ENCODE measurements around the gene ORMDL3. TPM values are rescaled to one million over a fixed set of nuclear protein-coding genes. Genes with fewer than 3 reads are reported as not detected.

The ORMDL3 gene
- polyA plus RNA-seq, 2 of the 4 experiments (the other 2 are of a cell fraction): 26.9 to 52.1 TPM

- TF ChIP-seq MAFK (IDR thresholded peaks at IDR 0.05; ENCODE audit: partially characterized antibody) (no peak), HOXB13 (CRISPR knock-in tag; IDR thresholded peaks at IDR 0.05; ENCODE audit: low read depth) (no peak), HOXB5 (CRISPR knock-in tag; IDR thresholded peaks at IDR 0.05) (no peak)
Measured at GRCh38 chr17:39960524-39961041, 33.2 kb upstream of the ORMDL3 start (continued).

GRCh38 chr17:39955726-39956225, 28.4 kb upstream of the ORMDL3 start:
- ATAC-seq (no peak), DNase-seq (ENCODE audit: low read depth in 1 of 2, low spot score in 1 of 2) (no peak), FAIRE-seq (no peak)
- ChIA-PET CTCF (interaction anchor here (0.8 to 13.9 kb wide), 5 partner anchors 15 to 332 kb away, joined by 3 to 405 read pairs (median 5); partner anchors contain the start of gene PSMD3), POLR2A (interaction anchor here (0.8 kb wide), 1 partner anchor 25 kb away, joined by 3 read pairs; the partner anchor contains the start of gene PSMD3)
- no peak overlapping the region for H3K27ac ChIP-seq
- no peak overlapping the region for H3K4me2 ChIP-seq
- TF ChIP-seq ZSCAN20 (CRISPR knock-in tag; IDR thresholded peaks at IDR 0.05): no peak
- TF ChIP-seq GATA3 (IDR thresholded peaks at IDR 0.05; ENCODE audit: borderline replicate concordance): no peak
- TF ChIP-seq HOXA7 (CRISPR knock-in tag; IDR thresholded peaks at IDR 0.05): no peak
- no peak for TF ChIP-seq RARB (CRISPR knock-in tag; IDR thresholded peaks at IDR 0.05)
- no peak for TF ChIP-seq RAD21 (conservative IDR thresholded peaks at IDR 0.05 in 1 of 2, IDR thresholded peaks at IDR 0.05 in 1 of 2)
- TF ChIP-seq KDM1A (IDR thresholded peaks at IDR 0.05; ENCODE audit: low read depth): no peak
- no peak for TF ChIP-seq BCL3 (IDR thresholded peaks at IDR 0.05)
- no peak for TF ChIP-seq RNF2 (IDR thresholded peaks at IDR 0.05; ENCODE audit: borderline replicate concordance, low read depth)
- TF ChIP-seq NR3C1 (IDR thresholded peaks at IDR 0.05): no peak
- no peak for TF ChIP-seq EP300 (IDR thresholded peaks at IDR 0.05)
- TF ChIP-seq TFCP2L1 (CRISPR knock-in tag; IDR thresholded peaks at IDR 0.05): no peak
- no peak for TF ChIP-seq CHD2 (IDR thresholded peaks at IDR 0.05; ENCODE audit: low read length, partially characterized antibody)
- TF ChIP-seq USF2 (IDR thresholded peaks at IDR 0.05): no peak
- no peak for TF ChIP-seq MYC (IDR thresholded peaks at IDR 0.05; ENCODE audit: borderline replicate concordance, low read length)
- no peak for TF ChIP-seq ESRRA (IDR thresholded peaks at IDR 0.05; ENCODE audit: borderline replicate concordance, low read length)
- no peak for TF ChIP-seq JUNB (IDR thresholded peaks at IDR 0.05)
- TF ChIP-seq FOXS1 (CRISPR knock-in tag; IDR thresholded peaks at IDR 0.05): no peak
- no peak for TF ChIP-seq ATOH8 (CRISPR knock-in tag; IDR thresholded peaks at IDR 0.05; ENCODE audit: low read depth)
- 59% methylated on average over 4 of the region's 4 CpGs for WGBS (ENCODE audit: missing lambda C conversion rate)
- H3K4me1 ChIP-seq: peaks cover 5% of the 10 kb centered on the region
- H3K4me3 ChIP-seq: no peak overlapping the region
- no peaks in the 10 kb centered on the region for H3K9me3 ChIP-seq

GRCh38 chr17:39954876-39955275, 27.5 kb upstream of the ORMDL3 start:
- FAIRE-seq (no peak), ATAC-seq (no peak), DNase-seq (ENCODE audit: low read depth in 1 of 2, low spot score in 1 of 2) (no peak)
- H3K4me1 ChIP-seq: peaks cover 5% of the 10 kb centered on the region
- H3K9me3 ChIP-seq: no peaks in the 10 kb centered on the region
- POLR2A ChIA-PET: interaction anchor here (2.7 kb wide), 1 partner anchor 25 kb away, joined by 24 read pairs; the partner anchor contains the start of gene PSMD3
- CTCF ChIA-PET: interaction anchor here (0.6 to 13.9 kb wide), 11 partner anchors 15 to 333 kb away, joined by 3 to 405 read pairs (median 4); partner anchors contain the start of genes IKZF3 and PSMD3
- no peak overlapping the region for H3K27ac ChIP-seq
- WGBS (ENCODE audit: missing lambda C conversion rate): 43% methylated on average over 3 of the region's 4 CpGs
- TF ChIP-seq HOXB13 (CRISPR knock-in tag; IDR thresholded peaks at IDR 0.05; ENCODE audit: low read depth): no peak
- TF ChIP-seq HMGXB4 (CRISPR knock-in tag; IDR thresholded peaks at IDR 0.05; ENCODE audit: borderline replicate concordance): no peak
- TF ChIP-seq TFCP2L1 (CRISPR knock-in tag; IDR thresholded peaks at IDR 0.05): no peak
- no peak for TF ChIP-seq RFX5 (IDR thresholded peaks at IDR 0.05)
- TF ChIP-seq NFE2L2 (conservative IDR thresholded peaks at IDR 0.05; ENCODE audit: low read length): no peak
- no peak for TF ChIP-seq ZC3H11A (IDR thresholded peaks at IDR 0.05)
- no peak for TF ChIP-seq SREBF2 (IDR thresholded peaks at IDR 0.05)
- TF ChIP-seq CTCF (IDR thresholded peaks at IDR 0.05): no peak
- no peak for TF ChIP-seq HOXA7 (CRISPR knock-in tag; IDR thresholded peaks at IDR 0.05)
- no peak overlapping the region for H3K4me3 ChIP-seq
- no peak overlapping the region for H3K4me2 ChIP-seq

All from A549 (cell line).